RWPE2 (cell line): ENCODE data around the gene THRB.
A peak's percentile ranks its signal among the peaks of the same experiment; 100 is the strongest.

ENCODE experiments used
- ATAC-seq: fragments of 200-7000 bp; cut with Tn5 transposase; 3 replicates; pipeline ENCODE4 v1.9.1; 2021; ENCODE audit warnings: low read depth
- DNase-seq: peaks from one replicate; pipeline ENCODE4 v3.0.0-alpha.2; 2020; ENCODE audit warnings: low spot score
- H3K27ac ChIP-seq: fragments of 450-650 bp; 2 replicates; pipeline ENCODE4 v1.5.1; 2017; ENCODE audit warnings: mild to moderate bottlenecking; ENCODE audit not compliant: poor library complexity, severe bottlenecking
- H3K27me3 ChIP-seq: fragments of 250-450 bp; sonication (Bioruptor Pico); 2 replicates; pipeline ENCODE4 v1.5.1; 2021; ENCODE audit warnings: mild to moderate bottlenecking, moderate library complexity; ENCODE audit not compliant: insufficient read depth, poor library complexity, severe bottlenecking
- H3K36me3 ChIP-seq: fragments of 250-450 bp; sonication (Bioruptor Pico); 2 replicates; pipeline ENCODE4 v1.5.1; 2020; ENCODE audit warnings: low read depth, mild to moderate bottlenecking, moderate library complexity
- H3K4me1 ChIP-seq: fragments of 250-450 bp; sonication (Bioruptor Pico); 2 replicates; pipeline ENCODE4 v1.5.1; 2021; ENCODE audit warnings: mild to moderate bottlenecking, moderate library complexity; ENCODE audit not compliant: insufficient read depth, poor library complexity, severe bottlenecking
- H3K4me3 ChIP-seq: fragments of 250-450 bp; sonication (Bioruptor Pico); 2 replicates; pipeline ENCODE4 v1.5.1; 2021; ENCODE audit warnings: mild to moderate bottlenecking, moderate library complexity; ENCODE audit not compliant: severe bottlenecking
- H3K9me3 ChIP-seq: fragments of 250-450 bp; sonication (Bioruptor Pico); 2 replicates; pipeline ENCODE4 v1.5.1; 2021; ENCODE audit warnings: mild to moderate bottlenecking, moderate library complexity; ENCODE audit not compliant: severe bottlenecking
- CTCF ChIP-seq: fragments of 450-650 bp; IDR thresholded peaks from one replicate; pipeline ENCODE4 v1.5.1; 2017; ENCODE audit warnings: mild to moderate bottlenecking, moderate library complexity; ENCODE audit not compliant: poor library complexity, severe bottlenecking

Gene THRB

GRCh38 chr3:24224666-24225384, 269.8 kb downstream of the THRB start:
- Histone ChIP-seq H3K4me1 (peaks cover 20% of the 10 kb centered on the region), H3K9me3 (no peaks in the 10 kb centered on the region), H3K4me3 (no peak overlapping the region), H3K27ac (no peak overlapping the region), H3K27me3 (no peaks in the 10 kb centered on the region), H3K36me3 (no peaks in the 10 kb centered on the region)
- ATAC-seq (no peak), DNase-seq (no peak)
- no peak for TF ChIP-seq CTCF

- TF ChIP-seq CTCF = no peak
- no peaks in the 10 kb centered on the region for H3K36me3 ChIP-seq
- no peak overlapping the region for H3K4me3 ChIP-seq
- peak overlapping the region; percentile 0 for H3K27ac ChIP-seq
- H3K4me1 ChIP-seq = peaks cover 21% of the 10 kb centered on the region
- DNase-seq = no peak
- no peaks in the 10 kb centered on the region for H3K27me3 ChIP-seq
- no peaks in the 10 kb centered on the region for H3K9me3 ChIP-seq
- ATAC-seq = peak; percentile 10; the same call in 1 of the 3 replicates
Observed at GRCh38 chr3:24222165-24222805, 272.4 kb downstream of the THRB start.

- peak; percentile 65 for DNase-seq
- Histone ChIP-seq H3K4me3 (no peak overlapping the region), H3K9me3 (no peaks in the 10 kb centered on the region), H3K27me3 (no peaks in the 10 kb centered on the region), H3K4me1 (peaks cover 21% of the 10 kb centered on the region), H3K36me3 (no peaks in the 10 kb centered on the region), H3K27ac (peak overlapping the region; percentile 37)
- TF ChIP-seq CTCF = no peak
- peak; percentile 99 for ATAC-seq
Observed at GRCh38 chr3:24220859-24221657, 273.6 kb downstream of the THRB start.

GRCh38 chr3:24215502-24215901, 279.1 kb downstream of the THRB start:
- no peak overlapping the region for H3K27ac ChIP-seq
- no peak overlapping the region for H3K4me3 ChIP-seq
- peaks cover 8% of the 10 kb centered on the region for H3K4me1 ChIP-seq
- ATAC-seq (no peak), DNase-seq (no peak)
- no peak for TF ChIP-seq CTCF
- H3K9me3 ChIP-seq = no peaks in the 10 kb centered on the region
- H3K36me3 ChIP-seq = no peaks in the 10 kb centered on the region
- no peaks in the 10 kb centered on the region for H3K27me3 ChIP-seq
